Uterus (tissue), 2 donors: ENCODE data around the gene ATL2.

ENCODE experiments used
- CTCF ChIP-seq, 4 experiments: fragments of 200-600 bp in 2 of 4; fragments of 450-650 bp in 2 of 4; sonication (generic) in 2 of 4; IDR thresholded peaks; one replicate each; pipeline ENCODE4 v1.5.1; 2016 to 2019; ENCODE audit warnings: antibody characterized with exemption in 4 of 4, mild to moderate bottlenecking in 2 of 4, moderate library complexity in 1 of 4
- POLR2A ChIP-seq, 2 donors: fragments of 450-650 bp; IDR thresholded peaks; one replicate each; pipeline ENCODE4 v1.6.1; 2016; ENCODE audit warnings: antibody characterized with exemption in 2 of 2, mild to moderate bottlenecking in 1 of 2, moderate library complexity in 1 of 2

- TF ChIP-seq CTCF (IDR thresholded peaks at IDR 0.05) = no peak
- TF ChIP-seq POLR2A (IDR thresholded peaks at IDR 0.05) = no peak
Measured at GRCh38 chr2:38375696-38376345, 1.3 kb downstream of the ATL2 start.
